Spleen (tissue), 11 donors: ENCODE measurements around the gene RBPJL. TPM values are rescaled to one million over a fixed set of nuclear protein-coding genes. Genes with fewer than 3 reads are reported as not detected.

Source experiments
- DNase-seq: peaks from one replicate; pipeline ENCODE4 v3.0.0-alpha.2; 2020
- H3K27ac ChIP-seq, 8 donors: fragments of 200-600 bp; sonication (generic) in 7 of 8; 1 replicate in 4 of 8; 2 replicates in 4 of 8; pipeline versions ENCODE4 v1.5.0 to v1.8.0; 2016 to 2021; ENCODE audit warnings: inconsistent platforms in 4 of 8, mild to moderate bottlenecking in 4 of 8, moderate library complexity in 1 of 8
- H3K27me3 ChIP-seq, 7 donors: fragments of 200-600 bp; sonication (generic) in 6 of 7; replicated peaks in 1 of 7; 1 replicate in 4 of 7; 2 replicates in 3 of 7; pipeline versions ENCODE4 v1.5.0 to v1.8.0; 2016 to 2021; ENCODE audit warnings: inconsistent platforms in 3 of 7, mild to moderate bottlenecking in 1 of 7
- H3K36me3 ChIP-seq, 6 donors: fragments of 200-600 bp; sonication (generic) in 5 of 6; 1 replicate in 4 of 6; 2 replicates in 2 of 6; pipeline versions ENCODE4 v1.5.0 to v1.8.0; 2016 to 2021; ENCODE audit warnings: inconsistent platforms in 2 of 6
- H3K4me1 ChIP-seq, 6 donors: fragments of 200-600 bp; sonication (generic) in 5 of 6; 1 replicate in 3 of 6; 2 replicates in 3 of 6; pipeline versions ENCODE4 v1.5.0 to v1.8.0; 2016 to 2021; ENCODE audit warnings: inconsistent platforms in 3 of 6
- H3K4me3 ChIP-seq, 8 donors: fragments of 200-600 bp; sonication (generic) in 7 of 8; 1 replicate in 4 of 8; 2 replicates in 4 of 8; pipeline versions ENCODE4 v1.5.0 to v1.8.0; 2016 to 2021; ENCODE audit warnings: inconsistent platforms in 4 of 8, mild to moderate bottlenecking in 4 of 8, moderate library complexity in 2 of 8
- H3K9me3 ChIP-seq, 8 donors: fragments of 200-600 bp; sonication (generic) in 7 of 8; 1 replicate in 4 of 8; 2 replicates in 4 of 8; pipeline versions ENCODE4 v1.5.0 to v1.8.0; 2016 to 2021; ENCODE audit warnings: inconsistent platforms in 4 of 8
- POLR2A ChIP-seq, 3 donors: fragments of 450-650 bp; IDR thresholded peaks; one replicate each; pipeline ENCODE4 v1.5.1; 2017; ENCODE audit warnings: antibody characterized with exemption in 3 of 3, mild to moderate bottlenecking in 1 of 3
- POLR2AphosphoS5 ChIP-seq, 3 donors: sonication (generic); formaldehyde crosslinking; IDR thresholded peaks; one replicate each; pipeline ENCODE4 v1.5.1; 2017; ENCODE audit warnings: antibody characterized with exemption in 3 of 3
- WGBS, 5 donors: extraction: QIAGEN DNeasy Blood & Tissue Kit in 3 of 5; methylation state at CpG; one replicate each; pipeline versions ENCODE4 v1.1.5 to v1.1.7; 2013 to 2018; 5-methylcytosine and 5-hydroxymethylcytosine counted together
- intact Hi-C: fragments of 100-400 bp; cut with DNase I; formaldehyde crosslinking; loops from one replicate; pipeline ENCODE4 v1.15.0; 2023; ENCODE audit warnings: low total_unique reads
- polyA plus RNA-seq, 3 donors: library from polyadenylated mRNA; stranded (reverse); fragments of 200-250 nt; gene quantifications; one replicate each; pipeline ENCODE4 v1.2.1, GENCODE V29; 2013
- total RNA-seq, 7 donors: library from RNA; depleted of rRNA in 3 of 7; stranded (reverse); fragments of >200 nt in 3 of 7; fragmentation: NEBNext Ultra II Directional in 4 of 7; extraction: Animal tissue kit (Norgen Biotek cat#: 25700) in 4 of 7; gene quantifications; one replicate each; pipeline versions ENCODE4 v1.1.0 to v1.2.1, GENCODE V29; 2016 to 2021
- TF ChIP-seq, protein P1 (sequence below), 11 experiments: fragments of 200-600 bp in 7 of 11; fragments of 450-650 bp in 4 of 11; sonication (generic) in 4 of 11; IDR thresholded peaks in 8 of 11; conservative IDR thresholded peaks in 3 of 11; 1 replicate in 7 of 11; 2 replicates in 4 of 11; pipeline versions ENCODE4 v1.4.0 to v1.8.0; 2016 to 2021; ENCODE audit warnings: antibody characterized with exemption in 11 of 11, inconsistent platforms in 4 of 11, mild to moderate bottlenecking in 1 of 11
- donor health status: healthy with polysubstance abuse.
- donor health status: DM: no; HTN: no; CAD: no; lungs with moderate emphysema.
- donor health status: DM: no; HTN: no; CAD: no.
- donor health status: Bipolar disorder and iron deficiency.
- donor health status: healthy.
- donor health status: DM: no; HTN: no; CAD: no.
- donor health status: DM: yes; HTN: yes; CAD: no.

Gene RBPJL
- total and polyA plus RNA-seq, 10 donors: 0.05 to 0.09 TPM; not detected in 8

DNA sequence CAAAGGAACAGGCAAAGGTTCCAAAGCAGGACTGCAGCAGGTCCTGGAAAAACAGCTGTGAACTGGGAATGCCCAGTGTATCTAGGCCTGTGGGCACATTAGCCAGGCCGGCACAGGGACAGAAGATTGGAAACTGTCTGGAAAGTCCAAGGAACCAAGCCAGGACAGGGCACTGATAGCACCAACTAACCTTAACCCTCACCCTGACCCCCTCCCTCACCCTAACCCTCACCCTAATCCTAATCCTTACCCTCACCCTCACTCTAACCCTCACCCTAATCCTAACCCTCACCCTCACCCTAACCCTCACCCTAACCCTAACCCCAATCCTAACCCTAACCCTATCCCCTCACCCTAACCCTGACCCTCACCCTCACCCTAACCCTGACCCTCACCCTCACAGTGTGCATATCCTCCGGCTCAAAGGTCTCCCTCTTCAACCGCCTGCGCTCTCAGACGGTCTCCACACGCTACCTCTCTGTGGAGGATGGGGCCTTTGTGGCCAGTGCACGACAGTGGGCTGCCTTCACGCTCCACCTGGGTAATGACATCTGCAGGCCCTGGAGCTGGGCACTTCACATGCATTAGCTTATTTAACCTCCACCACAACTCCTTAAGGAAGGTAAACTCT lies 6.5 kb downstream of the RBPJL start:
- Histone ChIP-seq H3K27ac (no peak overlapping the region), H3K36me3 (no peaks in the 10 kb centered on the region), H3K27me3 (peaks cover 0 to 78% (median 25%) of the 10 kb centered on the region in 7 donors), H3K9me3 (no peaks in the 10 kb centered on the region), H3K4me1 (peaks cover 0 to 23% (median 10%) of the 10 kb centered on the region in 6 donors), H3K4me3 (no peak overlapping the region)
- WGBS, 5 donors: 88 to 91% (median 89%) methylated on average over 8 of the region's 8 CpGs
- intact Hi-C loops: no loop called here
- DNase-seq: no peak
- TF ChIP-seq POLR2AphosphoS5 (IDR thresholded peaks at IDR 0.05) (no peak), POLR2A (IDR thresholded peaks at IDR 0.05) (no peak)
- TF ChIP-seq, protein P1, sequence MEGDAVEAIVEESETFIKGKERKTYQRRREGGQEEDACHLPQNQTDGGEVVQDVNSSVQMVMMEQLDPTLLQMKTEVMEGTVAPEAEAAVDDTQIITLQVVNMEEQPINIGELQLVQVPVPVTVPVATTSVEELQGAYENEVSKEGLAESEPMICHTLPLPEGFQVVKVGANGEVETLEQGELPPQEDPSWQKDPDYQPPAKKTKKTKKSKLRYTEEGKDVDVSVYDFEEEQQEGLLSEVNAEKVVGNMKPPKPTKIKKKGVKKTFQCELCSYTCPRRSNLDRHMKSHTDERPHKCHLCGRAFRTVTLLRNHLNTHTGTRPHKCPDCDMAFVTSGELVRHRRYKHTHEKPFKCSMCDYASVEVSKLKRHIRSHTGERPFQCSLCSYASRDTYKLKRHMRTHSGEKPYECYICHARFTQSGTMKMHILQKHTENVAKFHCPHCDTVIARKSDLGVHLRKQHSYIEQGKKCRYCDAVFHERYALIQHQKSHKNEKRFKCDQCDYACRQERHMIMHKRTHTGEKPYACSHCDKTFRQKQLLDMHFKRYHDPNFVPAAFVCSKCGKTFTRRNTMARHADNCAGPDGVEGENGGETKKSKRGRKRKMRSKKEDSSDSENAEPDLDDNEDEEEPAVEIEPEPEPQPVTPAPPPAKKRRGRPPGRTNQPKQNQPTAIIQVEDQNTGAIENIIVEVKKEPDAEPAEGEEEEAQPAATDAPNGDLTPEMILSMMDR (IDR thresholded peaks at IDR 0.05 in 8 of 11, conservative IDR thresholded peaks at IDR 0.05 in 3 of 11): no peak

DNA sequence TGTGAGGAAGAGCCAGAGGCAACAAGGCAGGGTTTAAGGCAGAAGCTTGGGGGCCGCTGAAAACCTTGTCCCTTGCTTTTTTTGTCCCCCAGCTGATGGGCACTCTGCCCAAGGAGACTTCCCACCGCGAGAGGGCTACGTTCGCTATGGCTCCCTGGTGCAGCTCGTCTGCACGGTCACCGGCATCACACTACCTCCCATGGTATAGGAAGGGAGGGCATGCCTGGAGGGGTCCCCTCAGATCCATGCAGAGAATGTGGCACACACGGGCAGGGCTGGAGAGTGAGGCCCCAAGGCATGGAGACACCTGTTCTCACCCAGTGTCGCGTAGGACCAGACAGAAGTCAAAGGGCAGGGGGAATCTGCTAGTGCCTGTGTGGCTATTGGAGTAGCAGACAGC lies 7.3 kb downstream of the RBPJL start:
- H3K4me1 ChIP-seq: peaks cover 3 to 30% (median 13%) of the 10 kb centered on the region in 6 donors
- TF ChIP-seq, protein P1 (IDR thresholded peaks at IDR 0.05 in 8 of 11, conservative IDR thresholded peaks at IDR 0.05 in 3 of 11): no peak
- no peak for TF ChIP-seq POLR2A (IDR thresholded peaks at IDR 0.05)
- TF ChIP-seq POLR2AphosphoS5 (IDR thresholded peaks at IDR 0.05): no peak
- no peak for DNase-seq
- intact Hi-C loops: no loop called here
- no peak overlapping the region for H3K4me3 ChIP-seq
- no peaks in the 10 kb centered on the region for H3K9me3 ChIP-seq
- H3K27me3 ChIP-seq: peaks cover 0 to 73% (median 25%) of the 10 kb centered on the region in 7 donors
- WGBS, 5 donors: 83 to 91% (median 87%) methylated on average over 11 of the region's 11 CpGs
- no peak overlapping the region for H3K27ac ChIP-seq
- no peaks in the 10 kb centered on the region for H3K36me3 ChIP-seq

DNA sequence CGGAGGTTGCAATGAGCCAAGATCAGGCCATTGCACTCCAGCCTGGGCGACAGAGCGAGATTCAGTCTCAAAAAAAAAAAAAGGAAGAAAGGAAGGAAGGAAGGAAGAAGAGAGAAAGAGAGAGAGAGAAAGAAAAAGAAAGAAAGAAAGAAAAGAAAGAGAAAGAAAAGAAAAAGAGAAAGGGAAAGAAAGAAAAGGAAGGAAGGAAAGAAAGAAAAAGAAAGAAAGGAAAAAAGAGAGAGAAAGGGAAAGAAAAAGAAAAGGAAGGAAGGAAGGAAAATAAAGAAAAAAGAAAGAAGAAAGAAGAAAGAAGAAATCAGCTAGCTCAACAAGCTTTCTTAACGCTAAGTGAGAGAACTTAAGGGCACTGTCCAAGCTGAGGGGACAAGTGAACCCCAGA lies 9.0 kb downstream of the RBPJL start:
- TF ChIP-seq POLR2A (IDR thresholded peaks at IDR 0.05) (no peak), POLR2AphosphoS5 (IDR thresholded peaks at IDR 0.05) (no peak)
- TF ChIP-seq, protein P1 (IDR thresholded peaks at IDR 0.05 in 8 of 11, conservative IDR thresholded peaks at IDR 0.05 in 3 of 11): no peak
- no peaks in the 10 kb centered on the region for H3K9me3 ChIP-seq
- WGBS, 5 donors: 82 to 92% (median 88%) methylated on average over 4 of the region's 4 CpGs
- intact Hi-C loops: loop anchor here (5.0 kb wide), 1 partner anchor 457 kb away; no protein-coding TSS in a partner anchor
- no peak for DNase-seq
- H3K4me3 ChIP-seq: no peak overlapping the region
- H3K27ac ChIP-seq: no peak overlapping the region
- H3K4me1 ChIP-seq: peaks cover 3 to 48% (median 30%) of the 10 kb centered on the region in 6 donors
- H3K36me3 ChIP-seq: no peaks in the 10 kb centered on the region
- peaks cover 0 to 70% (median 25%) of the 10 kb centered on the region in 7 donors for H3K27me3 ChIP-seq
